DND-41 (cell line): ENCODE data around the gene PTPRK.

ENCODE experiments used
- CTCF ChIP-seq: IDR thresholded peaks from 2 replicates; pipeline ENCODE4 v1.5.1; 2012; ENCODE audit warnings: borderline replicate concordance, low read length, moderate library complexity, mild to moderate bottlenecking; ENCODE audit not compliant: poor library complexity, severe bottlenecking; ENCODE audit errors: extremely low read depth
- EZH2 ChIP-seq: IDR thresholded peaks from 3 replicates; pipeline ENCODE4 v1.6.1; 2012; ENCODE audit warnings: borderline replicate concordance, low read depth, mild to moderate bottlenecking, moderate library complexity, low read length, inconsistent platforms; ENCODE audit not compliant: severe bottlenecking

- TF ChIP-seq CTCF (no peak), EZH2 (no peak)
These were observed 398.8 kb downstream of the PTPRK start for GRCh38 chr6:128121610-128122009.
